ENCODE measurements around the gene DSCAML1. TPM values are rescaled to one million over a fixed set of nuclear protein-coding genes. Genes with fewer than 3 reads are reported as not detected.
A peak's percentile ranks its signal among the peaks of the same experiment; 100 is the strongest.

DSCAML1 gene
- total RNA-seq, 1 experiment from 2014 or later, result 0.03 TPM

- Histone ChIP-seq H3K36me3 (no peaks in the 10 kb centered on the region), H3K4me3 (no peak overlapping the region), H3K27ac (no peak overlapping the region), H3K4me1 (replicated peaks) (no peaks in the 10 kb centered on the region), H3K27me3 (replicated peaks) (no peaks in the 10 kb centered on the region), H3K9me3 (replicated peaks) (no peaks in the 10 kb centered on the region)
- no peak for DNase-seq (ENCODE audit: low read depth in 1 of 2, low spot score in 2 of 2)
Measured at GRCh38 chr11:117700551-117700950, 96.5 kb downstream of the DSCAML1 start.

- no peaks in the 10 kb centered on the region for H3K9me3 ChIP-seq (replicated peaks)
- H3K27me3 ChIP-seq (replicated peaks), result no peaks in the 10 kb centered on the region
- no peak overlapping the region for H3K4me3 ChIP-seq
- H3K27ac ChIP-seq, result no peak overlapping the region
- no peak for DNase-seq (ENCODE audit: low read depth in 1 of 2, low spot score in 2 of 2)
- H3K36me3 ChIP-seq, result no peaks in the 10 kb centered on the region
- H3K4me1 ChIP-seq (replicated peaks), result no peaks in the 10 kb centered on the region
Measured at GRCh38 chr11:117697319-117697718, 99.7 kb downstream of the DSCAML1 start.

- no peak overlapping the region for H3K4me3 ChIP-seq
- no peaks in the 10 kb centered on the region for H3K36me3 ChIP-seq
- no peaks in the 10 kb centered on the region for H3K27me3 ChIP-seq (replicated peaks)
- no peaks in the 10 kb centered on the region for H3K9me3 ChIP-seq (replicated peaks)
- no peak for DNase-seq (ENCODE audit: low read depth in 1 of 2, low spot score in 2 of 2)
- no peaks in the 10 kb centered on the region for H3K4me1 ChIP-seq (replicated peaks)
- no peak overlapping the region for H3K27ac ChIP-seq
Measured at GRCh38 chr11:117696540-117696939, 100.5 kb downstream of the DSCAML1 start.

GRCh38 chr11:117693344-117693743, 103.7 kb downstream of the DSCAML1 start:
- no peak for DNase-seq (ENCODE audit: low read depth in 1 of 2, low spot score in 2 of 2)
- Histone ChIP-seq H3K27ac (no peak overlapping the region), H3K36me3 (no peaks in the 10 kb centered on the region), H3K4me1 (replicated peaks) (peaks cover 12% of the 10 kb centered on the region), H3K27me3 (replicated peaks) (no peaks in the 10 kb centered on the region), H3K4me3 (no peak overlapping the region), H3K9me3 (replicated peaks) (no peaks in the 10 kb centered on the region)

DNA sequence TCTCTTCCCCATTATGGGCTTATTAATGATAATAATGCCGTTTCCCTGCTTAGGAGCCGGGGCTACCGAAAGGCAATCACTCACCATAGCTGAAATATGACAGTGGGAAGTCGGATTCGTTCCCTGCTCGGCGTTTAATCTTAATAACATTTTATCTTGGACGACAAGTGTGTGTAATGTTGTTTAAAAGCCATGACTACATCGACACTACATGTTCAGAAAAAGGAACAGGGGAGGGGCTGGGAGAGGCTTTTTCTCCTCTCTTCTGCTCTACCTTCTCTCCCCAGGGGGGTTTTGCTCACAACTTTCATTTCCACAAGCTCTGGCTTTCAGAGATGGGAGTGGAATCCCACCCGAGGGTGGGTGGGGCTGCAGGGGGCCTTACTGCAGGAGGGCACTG, 105.5 kb downstream of the DSCAML1 start:
- Histone ChIP-seq H3K4me1 (replicated peaks) (peaks cover 12% of the 10 kb centered on the region), H3K27ac (no peak overlapping the region), H3K4me3 (no peak overlapping the region), H3K36me3 (no peaks in the 10 kb centered on the region), H3K27me3 (replicated peaks) (no peaks in the 10 kb centered on the region), H3K9me3 (replicated peaks) (no peaks in the 10 kb centered on the region)
- DNase-seq (ENCODE audit: low read depth in 1 of 2, low spot score in 2 of 2), result no peak

DNA sequence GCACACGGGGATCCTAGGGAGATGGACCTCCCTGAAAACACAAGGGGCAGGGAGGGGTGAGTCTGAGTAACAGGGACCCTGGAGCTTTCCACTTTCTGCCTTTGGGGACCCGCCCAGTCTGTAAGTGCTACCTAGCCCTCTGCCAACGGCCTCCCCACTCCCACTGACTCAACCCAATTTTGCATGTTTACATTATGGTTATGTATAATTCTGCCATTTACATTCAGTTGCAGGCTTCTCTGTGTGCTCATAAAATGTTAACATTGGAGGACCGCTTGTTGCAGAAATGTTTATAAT, 105.8 kb downstream of the DSCAML1 start:
- no peaks in the 10 kb centered on the region for H3K9me3 ChIP-seq (replicated peaks)
- no peaks in the 10 kb centered on the region for H3K36me3 ChIP-seq
- H3K4me1 ChIP-seq (replicated peaks), result peaks cover 12% of the 10 kb centered on the region
- no peaks in the 10 kb centered on the region for H3K27me3 ChIP-seq (replicated peaks)
- no peak for DNase-seq (ENCODE audit: low read depth in 1 of 2, low spot score in 2 of 2)
- H3K4me3 ChIP-seq, result no peak overlapping the region
- no peak overlapping the region for H3K27ac ChIP-seq

DNA sequence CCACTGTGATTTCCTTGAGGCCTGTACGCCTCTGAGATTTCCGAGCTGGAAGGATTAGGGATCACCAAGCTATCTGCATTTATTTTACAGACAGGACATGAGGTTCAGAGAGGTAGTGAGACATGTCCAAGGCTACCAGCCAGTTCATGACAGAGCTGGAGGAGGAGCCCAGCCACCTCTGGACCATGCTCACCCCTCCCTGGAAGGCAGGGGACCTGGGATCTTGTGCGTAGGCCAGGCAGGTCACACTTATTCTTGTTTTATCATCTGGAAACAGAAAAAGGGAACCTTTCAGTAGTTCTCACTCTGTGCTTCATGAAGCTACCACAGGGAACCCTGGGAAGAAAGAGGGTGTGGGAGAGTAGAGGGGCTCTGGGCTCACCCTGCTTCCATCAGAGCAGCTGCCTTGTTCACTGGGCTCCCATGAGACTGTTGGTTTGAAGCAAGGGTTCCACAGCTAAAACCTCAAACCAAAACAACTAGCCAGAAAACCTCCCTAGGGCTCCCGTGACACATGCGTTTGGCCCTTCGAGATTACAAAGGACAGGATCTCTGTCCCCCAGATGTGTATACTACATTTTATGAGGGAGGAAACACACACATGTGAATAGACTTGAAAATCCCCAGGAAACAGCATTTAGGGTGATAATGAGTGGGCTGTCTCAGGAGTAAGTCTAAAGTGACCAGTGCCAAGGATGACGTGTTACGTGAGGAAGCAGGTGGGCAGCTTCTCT, 106.4 kb downstream of the DSCAML1 start:
- Histone ChIP-seq H3K27ac (no peak overlapping the region), H3K9me3 (replicated peaks) (no peaks in the 10 kb centered on the region), H3K4me3 (no peak overlapping the region), H3K4me1 (replicated peaks) (peaks cover 12% of the 10 kb centered on the region), H3K36me3 (no peaks in the 10 kb centered on the region), H3K27me3 (replicated peaks) (no peaks in the 10 kb centered on the region)
- DNase-seq (ENCODE audit: low read depth in 1 of 2, low spot score in 2 of 2), result peak; percentile 28 to 39

DNA sequence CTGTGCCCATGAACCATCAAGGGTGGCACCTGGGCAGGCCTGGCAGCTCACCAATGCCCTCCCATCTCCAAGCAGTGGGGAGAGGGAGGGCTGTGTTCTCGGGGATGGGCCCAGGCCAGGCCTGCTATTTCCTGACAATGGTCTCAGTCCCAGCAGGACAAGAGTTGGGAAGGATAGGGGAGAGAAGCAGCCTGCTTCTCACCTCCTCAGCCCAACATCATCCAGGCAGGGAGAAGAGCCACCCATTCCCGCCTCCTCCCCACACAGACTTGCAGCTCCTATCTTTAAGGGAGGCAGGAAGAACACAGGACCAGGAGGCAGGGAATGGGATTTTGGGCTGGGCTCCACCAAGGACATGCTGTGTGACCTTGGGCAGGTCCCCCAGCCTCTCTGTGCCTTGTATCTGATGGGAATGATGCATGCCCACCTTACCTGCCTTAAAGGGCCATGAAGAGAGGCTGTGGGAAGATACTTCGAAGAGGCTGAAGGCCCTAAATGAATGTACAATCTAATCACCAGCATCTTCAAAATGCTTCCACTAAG, 108.7 kb downstream of the DSCAML1 start:
- H3K27me3 ChIP-seq (replicated peaks), result no peaks in the 10 kb centered on the region
- H3K27ac ChIP-seq, result no peak overlapping the region
- no peaks in the 10 kb centered on the region for H3K9me3 ChIP-seq (replicated peaks)
- DNase-seq (ENCODE audit: low read depth in 1 of 2, low spot score in 2 of 2), result no peak
- H3K36me3 ChIP-seq, result no peaks in the 10 kb centered on the region
- H3K4me3 ChIP-seq, result no peak overlapping the region
- H3K4me1 ChIP-seq (replicated peaks), result peaks cover 12% of the 10 kb centered on the region

DNA sequence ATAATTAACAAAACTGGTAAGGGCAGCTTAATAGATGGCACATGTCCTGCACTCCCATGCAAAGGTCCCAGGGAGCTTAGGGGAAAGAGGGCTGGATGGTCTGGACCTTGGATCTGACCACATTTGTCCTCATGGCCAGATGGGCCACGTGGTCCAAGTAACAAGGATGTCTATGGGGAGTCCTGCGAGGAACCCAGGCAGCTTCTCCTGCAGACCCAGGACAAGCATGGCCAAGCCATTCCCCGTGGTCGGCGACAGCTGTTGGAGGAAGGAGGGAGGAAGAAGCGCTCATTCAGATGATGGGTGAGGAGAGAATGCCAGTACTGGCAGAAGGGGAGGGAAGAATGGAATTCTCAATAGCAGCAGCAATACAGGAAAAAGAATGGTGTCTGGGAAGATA, 109.2 kb downstream of the DSCAML1 start:
- DNase-seq (ENCODE audit: low read depth in 1 of 2, low spot score in 2 of 2), result no peak
- Histone ChIP-seq H3K27me3 (replicated peaks) (no peaks in the 10 kb centered on the region), H3K4me3 (no peak overlapping the region), H3K36me3 (no peaks in the 10 kb centered on the region), H3K27ac (no peak overlapping the region), H3K9me3 (replicated peaks) (no peaks in the 10 kb centered on the region), H3K4me1 (replicated peaks) (peaks cover 12% of the 10 kb centered on the region)

DNA sequence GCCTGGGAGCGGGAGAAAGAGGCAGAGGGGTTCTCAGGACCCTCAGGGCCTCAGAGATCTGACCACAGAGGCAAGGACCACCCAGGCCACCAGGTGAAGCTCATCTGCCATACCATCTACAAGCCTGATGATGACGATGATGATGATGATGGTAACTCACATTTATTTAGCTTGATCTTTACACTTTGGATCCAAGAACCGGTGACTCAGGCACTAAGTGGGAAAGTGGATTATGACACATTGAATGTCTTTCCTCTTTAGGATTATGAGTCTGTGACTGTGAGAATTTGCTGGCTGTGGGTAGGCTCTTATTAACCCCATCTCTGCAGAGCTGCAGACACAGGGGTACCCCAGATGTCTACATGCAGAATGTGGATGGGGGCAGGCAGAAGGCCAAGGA, 110.3 kb downstream of the DSCAML1 start:
- Histone ChIP-seq H3K4me3 (no peak overlapping the region), H3K27ac (no peak overlapping the region), H3K36me3 (no peaks in the 10 kb centered on the region), H3K9me3 (replicated peaks) (no peaks in the 10 kb centered on the region), H3K4me1 (replicated peaks) (peaks cover 12% of the 10 kb centered on the region), H3K27me3 (replicated peaks) (no peaks in the 10 kb centered on the region)
- no peak for DNase-seq (ENCODE audit: low read depth in 1 of 2, low spot score in 2 of 2)

DNA sequence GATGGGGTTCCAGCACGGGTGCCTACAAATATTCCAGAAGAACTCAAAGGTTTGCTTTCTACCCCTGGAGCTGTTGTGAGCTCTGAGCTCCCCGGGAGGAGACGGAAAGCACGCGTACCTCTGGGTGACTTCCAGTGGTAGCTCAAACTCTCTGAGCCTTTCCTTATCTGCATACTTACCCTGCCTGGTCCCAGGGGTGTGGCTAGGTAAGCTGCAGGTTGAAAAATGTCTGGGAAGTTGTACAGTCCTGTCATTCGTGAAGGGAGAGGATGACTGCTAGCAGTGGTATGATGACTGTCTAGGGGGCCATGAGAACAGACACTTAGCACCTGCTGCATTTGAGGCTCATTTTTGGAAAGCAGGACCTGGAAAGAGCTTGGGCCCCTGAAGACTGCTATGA, 111.5 kb downstream of the DSCAML1 start:
- H3K4me3 ChIP-seq, result no peak overlapping the region
- no peaks in the 10 kb centered on the region for H3K9me3 ChIP-seq (replicated peaks)
- H3K4me1 ChIP-seq (replicated peaks), result peaks cover 5% of the 10 kb centered on the region
- H3K27me3 ChIP-seq (replicated peaks), result no peaks in the 10 kb centered on the region
- no peak overlapping the region for H3K27ac ChIP-seq
- no peaks in the 10 kb centered on the region for H3K36me3 ChIP-seq
- no peak for DNase-seq (ENCODE audit: low read depth in 1 of 2, low spot score in 2 of 2)

- no peak for DNase-seq (ENCODE audit: low read depth in 1 of 2, low spot score in 2 of 2)
- H3K4me3 ChIP-seq, result no peak overlapping the region
Measured at GRCh38 chr11:117684731-117685130, 112.3 kb downstream of the DSCAML1 start.

GRCh38 chr11:117684111-117684510, 112.9 kb downstream of the DSCAML1 start:
- H3K36me3 ChIP-seq, result no peaks in the 10 kb centered on the region
- H3K4me3 ChIP-seq, result no peak overlapping the region
- no peaks in the 10 kb centered on the region for H3K4me1 ChIP-seq (replicated peaks)
- no peak for DNase-seq (ENCODE audit: low read depth in 1 of 2, low spot score in 2 of 2)
- H3K27me3 ChIP-seq (replicated peaks), result no peaks in the 10 kb centered on the region
- H3K27ac ChIP-seq, result no peak overlapping the region
- H3K9me3 ChIP-seq (replicated peaks), result no peaks in the 10 kb centered on the region

More at GRCh38 chr11:117684731-117685130, 112.3 kb downstream of the DSCAML1 start:
- Histone ChIP-seq H3K36me3 (no peaks in the 10 kb centered on the region), H3K9me3 (replicated peaks) (no peaks in the 10 kb centered on the region), H3K4me1 (replicated peaks) (no peaks in the 10 kb centered on the region), H3K27me3 (replicated peaks) (no peaks in the 10 kb centered on the region), H3K27ac (no peak overlapping the region)

- DNase-seq (ENCODE audit: low read depth in 1 of 2, low spot score in 2 of 2), result no peak
- no peaks in the 10 kb centered on the region for H3K36me3 ChIP-seq
- no peaks in the 10 kb centered on the region for H3K9me3 ChIP-seq (replicated peaks)
- H3K4me1 ChIP-seq (replicated peaks), result no peaks in the 10 kb centered on the region
- no peak overlapping the region for H3K27ac ChIP-seq
- H3K27me3 ChIP-seq (replicated peaks), result no peaks in the 10 kb centered on the region
- no peak overlapping the region for H3K4me3 ChIP-seq
Measured at GRCh38 chr11:117681438-117681837, 115.6 kb downstream of the DSCAML1 start.

- Histone ChIP-seq H3K36me3 (no peaks in the 10 kb centered on the region), H3K4me3 (no peak overlapping the region), H3K27ac (no peak overlapping the region), H3K9me3 (replicated peaks) (no peaks in the 10 kb centered on the region), H3K4me1 (replicated peaks) (no peaks in the 10 kb centered on the region), H3K27me3 (replicated peaks) (no peaks in the 10 kb centered on the region)
- DNase-seq (ENCODE audit: low read depth in 1 of 2, low spot score in 2 of 2), result no peak
Measured at GRCh38 chr11:117679461-117679860, 117.6 kb downstream of the DSCAML1 start.
